HEK293 (cell line): Measurements from ENCODE around the gene ANKRD23.
A peak's percentile ranks its signal among the peaks of the same experiment; 100 is the strongest.

Experiments
- CTCF ChIA-PET: fragments of 350-600 bp; formaldehyde crosslinking; extraction: SDS; loops from one replicate; lab custom pipeline; 2021; ENCODE audit warnings: antibody characterized with exemption; lab: Yijun Ruan, JAX
- POLR2A ChIA-PET: fragments of 300-600 bp; formaldehyde crosslinking; extraction: SDS; loops from one replicate; lab custom pipeline; 2020; ENCODE audit warnings: antibody characterized with exemption, inconsistent platforms; lab: Yijun Ruan, JAX
- H3K27ac ChIP-seq: fragments of 200-500 bp; sonication (Bioruptor generic); 2 replicates; pipeline ENCODE4 v1.5.1; 2014; ENCODE audit warnings: low read depth, low read length, control low read depth, inconsistent platforms; ENCODE audit errors: extremely low read depth
- H3K36me3 ChIP-seq, 2 experiments: fragments of 200-500 bp in 1 of 2; sonication (Bioruptor generic) in 1 of 2; 1 replicate in 1 of 2; 2 replicates in 1 of 2; pipeline ENCODE4 v1.5.1; 2014 to 2017; ENCODE audit warnings: inconsistent platforms in 2 of 2, low read length in 2 of 2; ENCODE audit not compliant: control insufficient read depth in 2 of 2, insufficient read depth in 1 of 2
- H3K4me1 ChIP-seq: fragments of 200-500 bp; sonication (Bioruptor generic); 2 replicates; pipeline ENCODE4 v1.5.1; 2014; ENCODE audit warnings: mild to moderate bottlenecking, low read length, inconsistent platforms; ENCODE audit not compliant: control insufficient read depth, insufficient read depth
- H3K4me3 ChIP-seq: 2 replicates; pipeline ENCODE4 v1.5.1; 2011; ENCODE audit warnings: low read depth, mild to moderate bottlenecking, control low read depth, low read length, moderate library complexity
- H3K9me3 ChIP-seq: fragments of 200-500 bp; sonication (Bioruptor generic); 2 replicates; pipeline ENCODE4 v1.5.1; 2014; ENCODE audit warnings: low read depth, low read length, inconsistent platforms; ENCODE audit not compliant: control insufficient read depth, insufficient read depth
- AEBP2 ChIP-seq: fragments of 450-650 bp; formaldehyde crosslinking; IDR thresholded peaks from 2 replicates; pipeline ENCODE4 v1.5.1; 2016; ENCODE audit warnings: missing biosample characterization, missing genetic modification characterization, borderline replicate concordance
- GLIS1 ChIP-seq: fragments of 450-650 bp; formaldehyde crosslinking; IDR thresholded peaks from 2 replicates; pipeline ENCODE4 v1.5.1; 2016; ENCODE audit warnings: missing biosample characterization, missing genetic modification characterization
- GLIS2 ChIP-seq: fragments of 450-650 bp; formaldehyde crosslinking; IDR thresholded peaks from 2 replicates; pipeline ENCODE4 v1.5.1; 2016; ENCODE audit warnings: missing biosample characterization, missing genetic modification characterization
- PRDM1 ChIP-seq: fragments of 450-650 bp; formaldehyde crosslinking; IDR thresholded peaks from 2 replicates; pipeline ENCODE4; 2016; ENCODE audit warnings: missing biosample characterization, missing genetic modification characterization
- PRDM6 ChIP-seq: fragments of 450-650 bp; formaldehyde crosslinking; IDR thresholded peaks from 2 replicates; pipeline ENCODE4 v1.5.1; 2017; ENCODE audit warnings: missing biosample characterization, missing genetic modification characterization
- SCRT2 ChIP-seq: fragments of 450-650 bp; formaldehyde crosslinking; IDR thresholded peaks from 2 replicates; pipeline ENCODE4 v1.5.1; 2016; ENCODE audit warnings: missing biosample characterization, missing genetic modification characterization
- ZBTB11 ChIP-seq: fragments of 450-650 bp; formaldehyde crosslinking; conservative IDR thresholded peaks from 2 replicates; pipeline ENCODE4 v1.5.1; 2016; ENCODE audit warnings: low read depth, missing biosample characterization, missing genetic modification characterization
- ZFP37 ChIP-seq: fragments of 450-650 bp; formaldehyde crosslinking; IDR thresholded peaks from 2 replicates; pipeline ENCODE4 v1.5.1; 2016; ENCODE audit warnings: missing biosample characterization, missing genetic modification characterization
- ZNF26 ChIP-seq: fragments of 450-650 bp; formaldehyde crosslinking; IDR thresholded peaks from 2 replicates; pipeline ENCODE4 v1.5.1; 2016; ENCODE audit warnings: missing biosample characterization, missing genetic modification characterization
- ZNF426 ChIP-seq: fragments of 450-650 bp; formaldehyde crosslinking; IDR thresholded peaks from 2 replicates; pipeline ENCODE4 v1.5.1; 2017; ENCODE audit warnings: missing biosample characterization, missing genetic modification characterization, mild to moderate bottlenecking, inconsistent platforms, moderate library complexity
- ZNF600 ChIP-seq: fragments of 450-650 bp; formaldehyde crosslinking; IDR thresholded peaks from 2 replicates; pipeline ENCODE4 v1.5.1; 2016; ENCODE audit warnings: missing biosample characterization, missing genetic modification characterization
- ZNF692 ChIP-seq: fragments of 450-650 bp; formaldehyde crosslinking; IDR thresholded peaks from 2 replicates; pipeline ENCODE4 v1.5.1; 2016; ENCODE audit warnings: missing biosample characterization, missing genetic modification characterization
- ZNF776 ChIP-seq: fragments of 450-650 bp; formaldehyde crosslinking; IDR thresholded peaks from 2 replicates; pipeline ENCODE4 v1.5.0; 2017; ENCODE audit warnings: missing biosample characterization, missing genetic modification characterization, borderline replicate concordance
- ZNF843 ChIP-seq: fragments of 450-650 bp; formaldehyde crosslinking; IDR thresholded peaks from 2 replicates; pipeline ENCODE4 v1.5.1; 2016; ENCODE audit warnings: missing biosample characterization, missing genetic modification characterization
- TF ChIP-seq, protein P1 (sequence below): IDR thresholded peaks from 2 replicates; pipeline ENCODE4 v1.6.1; 2011; ENCODE audit warnings: mild to moderate bottlenecking, low read depth, low read length, borderline replicate concordance
- TF ChIP-seq, protein P2 (sequence below): fragments of 450-650 bp; formaldehyde crosslinking; IDR thresholded peaks from 2 replicates; pipeline ENCODE4 v1.5.1; 2016; ENCODE audit warnings: missing biosample characterization, missing genetic modification characterization
- TF ChIP-seq, protein P3 (sequence below): fragments of 450-650 bp; formaldehyde crosslinking; IDR thresholded peaks from 2 replicates; pipeline ENCODE4 v1.5.1; 2016; ENCODE audit warnings: missing biosample characterization, missing genetic modification characterization
- TF ChIP-seq, protein P4 (sequence below): fragments of 450-650 bp; formaldehyde crosslinking; IDR thresholded peaks from 2 replicates; pipeline ENCODE4 v1.5.1; 2016; ENCODE audit warnings: missing biosample characterization, missing genetic modification characterization

The ANKRD23 gene

GRCh38 chr2:96881349-96882195 lies 37.8 kb upstream of the ANKRD23 start:
- no peak overlapping the region for H3K4me3 ChIP-seq
- no peak overlapping the region for H3K27ac ChIP-seq
- CTCF ChIA-PET: interaction anchor here (1.0 kb wide), 1 partner anchor 8 kb away, joined by 3 read pairs; no protein-coding TSS in a partner anchor
- no peaks in the 10 kb centered on the region for H3K36me3 ChIP-seq
- POLR2A ChIA-PET: interaction anchor here (1.0 kb wide), 1 partner anchor 13 kb away, joined by 4 read pairs; no protein-coding TSS in a partner anchor
- H3K4me1 ChIP-seq: 0 out of 2 replicates have a peak, but pooled peaks cover 3% of the 10 kb centered on the region
- H3K9me3 ChIP-seq: no peaks in the 10 kb centered on the region
- TF ChIP-seq, protein P1, sequence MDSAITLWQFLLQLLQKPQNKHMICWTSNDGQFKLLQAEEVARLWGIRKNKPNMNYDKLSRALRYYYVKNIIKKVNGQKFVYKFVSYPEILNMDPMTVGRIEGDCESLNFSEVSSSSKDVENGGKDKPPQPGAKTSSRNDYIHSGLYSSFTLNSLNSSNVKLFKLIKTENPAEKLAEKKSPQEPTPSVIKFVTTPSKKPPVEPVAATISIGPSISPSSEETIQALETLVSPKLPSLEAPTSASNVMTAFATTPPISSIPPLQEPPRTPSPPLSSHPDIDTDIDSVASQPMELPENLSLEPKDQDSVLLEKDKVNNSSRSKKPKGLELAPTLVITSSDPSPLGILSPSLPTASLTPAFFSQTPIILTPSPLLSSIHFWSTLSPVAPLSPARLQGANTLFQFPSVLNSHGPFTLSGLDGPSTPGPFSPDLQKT: no peak
- TF ChIP-seq GLIS2 (no peak), PRDM6 (no peak), ZNF692 (no peak), ZNF776 (tag by site-specific recombination) (no peak), SCRT2 (tag by site-specific recombination) (no peak), AEBP2 (tag by site-specific recombination) (no peak), ZNF843 (tag by site-specific recombination) (no peak), ZNF426 (tag by site-specific recombination) (no peak), ZFP37 (tag by site-specific recombination) (no peak), ZNF26 (tag by site-specific recombination) (no peak), ZBTB11 (tag by site-specific recombination) (no peak), GLIS1 (peak; percentile 45; the same call in 1 of the 2 replicates), ZNF600 (tag by site-specific recombination) (no peak), PRDM1 (tag by site-specific recombination) (peak; percentile 11; the same call in 1 of the 2 replicates)
- TF ChIP-seq, protein P2, sequence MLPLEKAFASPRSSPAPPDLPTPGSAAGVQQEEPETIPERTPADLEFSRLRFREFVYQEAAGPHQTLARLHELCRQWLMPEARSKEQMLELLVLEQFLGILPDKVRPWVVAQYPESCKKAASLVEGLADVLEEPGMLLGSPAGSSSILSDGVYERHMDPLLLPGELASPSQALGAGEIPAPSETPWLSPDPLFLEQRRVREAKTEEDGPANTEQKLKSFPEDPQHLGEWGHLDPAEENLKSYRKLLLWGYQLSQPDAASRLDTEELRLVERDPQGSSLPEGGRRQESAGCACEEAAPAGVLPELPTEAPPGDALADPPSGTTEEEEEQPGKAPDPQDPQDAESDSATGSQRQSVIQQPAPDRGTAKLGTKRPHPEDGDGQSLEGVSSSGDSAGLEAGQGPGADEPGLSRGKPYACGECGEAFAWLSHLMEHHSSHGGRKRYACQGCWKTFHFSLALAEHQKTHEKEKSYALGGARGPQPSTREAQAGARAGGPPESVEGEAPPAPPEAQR (tag by site-specific recombination): no peak
- TF ChIP-seq, protein P3, sequence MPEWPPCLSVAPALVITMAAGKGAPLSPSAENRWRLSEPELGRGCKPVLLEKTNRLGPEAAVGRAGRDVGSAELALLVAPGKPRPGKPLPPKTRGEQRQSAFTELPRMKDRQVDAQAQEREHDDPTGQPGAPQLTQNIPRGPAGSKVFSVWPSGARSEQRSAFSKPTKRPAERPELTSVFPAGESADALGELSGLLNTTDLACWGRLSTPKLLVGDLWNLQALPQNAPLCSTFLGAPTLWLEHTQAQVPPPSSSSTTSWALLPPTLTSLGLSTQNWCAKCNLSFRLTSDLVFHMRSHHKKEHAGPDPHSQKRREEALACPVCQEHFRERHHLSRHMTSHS (tag by site-specific recombination): no peak
- TF ChIP-seq, protein P4, sequence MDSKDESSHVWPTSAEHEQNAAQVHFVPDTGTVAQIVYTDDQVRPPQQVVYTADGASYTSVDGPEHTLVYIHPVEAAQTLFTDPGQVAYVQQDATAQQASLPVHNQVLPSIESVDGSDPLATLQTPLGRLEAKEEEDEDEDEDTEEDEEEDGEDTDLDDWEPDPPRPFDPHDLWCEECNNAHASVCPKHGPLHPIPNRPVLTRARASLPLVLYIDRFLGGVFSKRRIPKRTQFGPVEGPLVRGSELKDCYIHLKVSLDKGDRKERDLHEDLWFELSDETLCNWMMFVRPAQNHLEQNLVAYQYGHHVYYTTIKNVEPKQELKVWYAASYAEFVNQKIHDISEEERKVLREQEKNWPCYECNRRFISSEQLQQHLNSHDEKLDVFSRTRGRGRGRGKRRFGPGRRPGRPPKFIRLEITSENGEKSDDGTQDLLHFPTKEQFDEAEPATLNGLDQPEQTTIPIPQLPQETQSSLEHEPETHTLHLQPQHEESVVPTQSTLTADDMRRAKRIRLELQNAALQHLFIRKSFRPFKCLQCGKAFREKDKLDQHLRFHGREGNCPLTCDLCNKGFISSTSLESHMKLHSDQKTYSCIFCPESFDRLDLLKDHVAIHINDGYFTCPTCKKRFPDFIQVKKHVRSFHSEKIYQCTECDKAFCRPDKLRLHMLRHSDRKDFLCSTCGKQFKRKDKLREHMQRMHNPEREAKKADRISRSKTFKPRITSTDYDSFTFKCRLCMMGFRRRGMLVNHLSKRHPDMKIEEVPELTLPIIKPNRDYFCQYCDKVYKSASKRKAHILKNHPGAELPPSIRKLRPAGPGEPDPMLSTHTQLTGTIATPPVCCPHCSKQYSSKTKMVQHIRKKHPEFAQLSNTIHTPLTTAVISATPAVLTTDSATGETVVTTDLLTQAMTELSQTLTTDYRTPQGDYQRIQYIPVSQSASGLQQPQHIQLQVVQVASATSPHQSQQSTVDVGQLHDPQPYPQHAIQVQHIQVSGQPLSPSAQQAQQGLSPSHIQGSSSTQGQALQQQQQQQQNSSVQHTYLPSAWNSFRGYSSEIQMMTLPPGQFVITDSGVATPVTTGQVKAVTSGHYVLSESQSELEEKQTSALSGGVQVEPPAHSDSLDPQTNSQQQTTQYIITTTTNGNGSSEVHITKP (tag by site-specific recombination): peak; percentile 76
